NCI-H774 (cell line): ENCODE measurements around the gene ERC1.
A peak's percentile ranks its signal among the peaks of the same experiment; 100 is the strongest.

Source experiments
- DNase-seq: peaks from one replicate; lab custom pipeline; 2025; lab: John Stamatoyannopoulos, UW

ERC1 gene

GRCh38 chr12:990661-991349, at the start of gene ERC1:
Gene ERC1 (plus strand): TSS chr12:991223. CDS start chr12:1027904, 36,681 bp downstream.
- DNase-seq, result peak; percentile 86

DNA sequence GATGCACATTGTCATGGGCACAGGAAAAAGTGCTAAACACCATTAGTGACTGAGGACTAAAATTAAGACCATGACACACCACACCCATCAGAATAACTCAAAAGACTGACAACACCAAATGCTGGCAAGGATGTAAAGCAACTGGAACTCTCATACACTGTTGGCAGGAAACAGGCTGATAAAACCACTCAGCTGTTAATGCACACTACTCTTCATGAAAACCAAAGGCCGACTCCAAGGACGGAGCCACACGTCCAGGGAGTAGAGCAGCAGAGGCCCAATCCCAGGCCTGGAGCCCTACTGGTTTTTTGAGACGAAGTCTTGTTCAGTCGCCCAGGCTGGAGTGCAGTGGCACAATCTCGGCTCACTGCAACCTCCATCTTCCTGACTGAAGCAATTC, 48.0 kb upstream of the ERC1 start:
- DNase-seq, result no peak

DNA sequence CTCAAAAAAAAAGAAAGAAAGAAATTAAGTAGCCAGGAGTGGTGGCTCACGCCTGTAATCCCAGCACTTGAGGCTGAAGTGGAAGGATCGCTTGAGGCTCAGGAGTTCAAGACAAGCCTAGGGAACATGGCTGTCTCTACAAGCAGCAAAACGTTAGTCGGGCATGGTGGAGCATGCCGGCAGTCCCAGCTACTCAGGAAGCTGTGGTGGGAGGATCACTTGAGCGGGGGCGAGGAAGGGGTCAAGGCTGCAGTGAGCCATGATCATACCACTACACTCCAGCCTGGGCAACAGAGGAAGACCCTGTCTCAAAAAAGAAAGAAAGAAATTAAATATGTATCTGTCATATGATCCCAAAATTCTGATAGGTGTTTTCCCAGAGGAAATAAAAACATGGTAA, 46.8 kb upstream of the ERC1 start:
- no peak for DNase-seq

- no peak for DNase-seq
Observed at GRCh38 chr12:946212-946611, 44.8 kb upstream of the ERC1 start.

DNA sequence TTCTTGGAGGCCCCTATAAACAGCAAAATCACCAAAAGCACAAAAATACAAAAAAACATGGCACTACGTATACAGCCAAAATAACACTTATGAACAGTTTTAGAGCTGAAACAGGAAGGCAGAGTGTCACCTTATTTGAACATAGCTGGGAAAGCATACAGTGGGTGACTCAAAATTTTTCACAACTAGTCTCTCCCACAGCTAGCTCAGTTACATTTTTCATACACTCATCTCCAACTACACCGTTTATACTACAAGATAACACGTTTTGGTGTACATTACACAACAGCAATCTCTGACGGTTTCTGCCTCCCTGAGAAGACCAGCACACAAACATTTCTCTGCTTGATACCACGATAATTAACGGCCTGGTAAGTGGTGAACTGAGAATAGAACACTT, 44.4 kb upstream of the ERC1 start:
- no peak for DNase-seq

GRCh38 chr12:948238-948637, 42.8 kb upstream of the ERC1 start:
- DNase-seq, result no peak

GRCh38 chr12:949453-950191, 41.4 kb upstream of the ERC1 start, which contains the start of gene RAD52:
Gene RAD52 (minus strand): TSS chr12:949694. CDS start chr12:933058, 16,636 bp downstream.
- DNase-seq, result peak; percentile 99

- no peak for DNase-seq
Observed at GRCh38 chr12:951176-951575, 39.8 kb upstream of the ERC1 start.

- DNase-seq, result no peak
Observed at GRCh38 chr12:953776-954175, 37.2 kb upstream of the ERC1 start.

- no peak for DNase-seq
Observed at GRCh38 chr12:954741-955140, 36.3 kb upstream of the ERC1 start.

GRCh38 chr12:955939-956338, 35.1 kb upstream of the ERC1 start:
- no peak for DNase-seq

DNA sequence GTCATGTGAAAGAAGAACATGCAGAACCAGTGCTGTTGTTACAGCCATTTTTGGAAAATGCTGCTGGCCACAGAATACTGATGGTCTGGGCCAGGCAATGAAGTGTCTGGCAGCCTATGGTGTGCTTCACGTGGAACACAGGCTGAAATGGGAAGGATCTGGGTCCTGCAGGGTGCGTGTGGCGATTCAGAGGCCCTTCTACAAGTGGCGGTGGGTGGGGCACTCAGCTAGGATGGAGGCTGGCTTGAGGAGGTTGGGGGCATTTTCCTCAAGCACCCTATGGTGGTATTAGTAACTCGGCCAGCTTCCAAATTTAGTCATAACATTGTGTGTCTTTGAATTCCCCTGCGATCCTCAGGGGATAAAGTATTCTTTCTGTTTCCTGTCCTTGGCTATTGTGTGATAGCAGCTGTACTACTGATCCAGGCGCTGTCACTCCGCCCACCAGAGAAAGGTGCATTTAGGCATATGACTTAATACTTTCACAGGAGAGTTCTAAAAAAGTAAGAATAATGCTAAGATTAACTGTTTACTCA, 32.4 kb upstream of the ERC1 start:
- no peak for DNase-seq

- no peak for DNase-seq
Observed at GRCh38 chr12:966724-967123, 24.3 kb upstream of the ERC1 start.

GRCh38 chr12:967641-968040, 23.4 kb upstream of the ERC1 start:
- DNase-seq, result no peak

DNA sequence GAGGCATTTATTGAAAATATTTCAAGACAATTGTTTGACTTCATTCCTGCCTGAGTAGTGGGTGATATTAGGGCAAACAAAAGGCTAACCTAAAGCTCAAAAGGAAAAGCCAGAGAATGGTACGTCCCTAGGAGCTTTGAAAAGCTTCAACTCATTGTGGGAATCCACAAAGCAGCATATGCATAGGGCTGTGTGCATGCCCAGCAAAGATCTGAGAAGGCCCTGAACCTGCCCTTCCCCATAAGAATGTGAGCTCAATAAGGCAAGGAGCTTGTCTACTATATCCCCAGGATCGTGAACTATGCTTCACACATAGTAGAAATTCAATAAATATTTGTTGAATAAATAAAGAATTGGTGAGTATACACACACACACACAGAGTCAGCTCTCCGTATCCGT, 22.5 kb upstream of the ERC1 start:
- DNase-seq, result no peak

DNA sequence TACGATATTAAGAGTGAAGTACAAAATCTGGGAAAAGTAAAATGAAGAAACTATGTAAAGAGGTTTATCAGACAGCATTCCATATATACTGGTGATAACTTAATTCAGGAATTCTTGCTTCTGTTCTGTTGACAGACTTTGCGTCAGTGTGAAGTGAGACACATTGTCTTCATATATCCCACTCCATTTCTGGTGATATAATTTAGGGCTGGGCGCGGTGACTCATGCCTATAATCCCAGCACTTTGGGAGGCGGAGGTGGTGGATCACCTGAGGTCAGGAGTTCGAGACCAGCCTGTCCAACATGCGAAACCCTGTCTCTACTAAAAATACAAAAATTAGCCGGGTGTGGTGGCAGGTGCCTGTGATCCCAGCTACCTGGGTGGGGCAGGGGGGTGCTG, 21.2 kb upstream of the ERC1 start:
- DNase-seq, result no peak

GRCh38 chr12:971991-972390, 19.0 kb upstream of the ERC1 start:
- DNase-seq, result no peak

DNA sequence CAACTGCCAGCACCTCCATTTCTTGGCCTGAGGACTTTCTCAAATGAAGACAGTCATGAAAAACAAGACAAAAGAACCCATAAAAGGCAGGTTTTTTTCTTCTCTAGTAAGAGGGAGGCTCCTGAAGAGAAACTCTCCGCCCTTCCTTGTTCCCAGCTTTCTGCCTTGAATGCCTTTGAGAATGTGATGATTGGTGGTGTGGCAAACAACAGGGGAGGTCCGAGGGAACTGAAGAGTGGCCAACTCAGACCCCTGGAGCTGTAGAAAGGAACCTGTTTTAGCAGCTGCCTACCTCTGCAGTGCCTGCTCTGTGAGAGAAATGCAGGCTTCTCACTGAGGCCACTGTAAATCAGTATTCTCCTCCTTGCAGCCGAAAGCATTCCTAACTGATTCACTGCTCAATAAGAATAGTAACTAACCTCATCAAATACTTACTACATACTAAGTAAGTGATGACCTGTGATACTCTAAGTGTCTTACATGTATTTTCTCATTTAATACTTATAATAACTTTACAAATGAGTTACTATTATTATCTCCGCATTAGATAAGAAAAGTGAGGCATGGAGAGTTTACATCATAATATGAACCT, 16.7 kb upstream of the ERC1 start:
- no peak for DNase-seq

GRCh38 chr12:976644-977043, 14.4 kb upstream of the ERC1 start:
- DNase-seq, result no peak

DNA sequence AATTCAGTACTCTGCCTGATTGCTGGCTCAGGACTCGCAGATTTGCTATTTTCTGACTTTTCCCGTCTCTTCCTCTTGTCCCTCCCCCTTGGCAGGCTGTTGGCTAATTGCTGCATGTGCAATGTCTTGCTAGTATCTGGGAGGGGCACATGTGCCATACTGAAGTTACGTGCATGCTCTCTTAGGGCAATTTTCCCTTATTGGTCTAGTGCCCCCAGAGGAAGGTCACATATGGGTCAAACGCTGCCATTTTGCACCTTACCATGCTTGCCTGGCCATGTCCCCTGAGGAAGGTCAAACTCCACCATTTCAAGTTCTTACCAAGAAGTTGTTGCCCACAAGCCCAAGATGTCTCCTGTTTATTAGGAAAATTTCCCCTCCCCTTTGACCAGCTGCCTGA, 13.9 kb upstream of the ERC1 start:
- no peak for DNase-seq

DNA sequence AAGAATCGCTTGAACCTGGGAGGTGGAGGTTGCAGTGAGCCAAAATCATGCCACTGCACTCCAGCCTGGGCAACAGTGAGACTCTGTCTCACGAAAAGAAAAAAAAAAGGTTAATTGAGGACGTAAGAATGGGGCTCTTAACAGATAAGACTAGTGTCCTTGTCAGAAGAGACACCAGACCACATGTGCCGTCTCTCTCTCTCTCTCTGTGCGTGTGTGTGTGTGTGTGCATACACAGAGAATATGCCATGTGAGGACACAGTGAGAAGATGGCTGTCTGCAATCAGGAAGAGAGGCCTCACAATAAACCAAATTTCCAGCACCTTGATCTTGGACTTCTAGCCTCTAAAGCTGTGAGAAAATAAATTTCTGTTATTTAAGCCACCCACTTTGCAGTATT, 11.7 kb upstream of the ERC1 start:
- no peak for DNase-seq

DNA sequence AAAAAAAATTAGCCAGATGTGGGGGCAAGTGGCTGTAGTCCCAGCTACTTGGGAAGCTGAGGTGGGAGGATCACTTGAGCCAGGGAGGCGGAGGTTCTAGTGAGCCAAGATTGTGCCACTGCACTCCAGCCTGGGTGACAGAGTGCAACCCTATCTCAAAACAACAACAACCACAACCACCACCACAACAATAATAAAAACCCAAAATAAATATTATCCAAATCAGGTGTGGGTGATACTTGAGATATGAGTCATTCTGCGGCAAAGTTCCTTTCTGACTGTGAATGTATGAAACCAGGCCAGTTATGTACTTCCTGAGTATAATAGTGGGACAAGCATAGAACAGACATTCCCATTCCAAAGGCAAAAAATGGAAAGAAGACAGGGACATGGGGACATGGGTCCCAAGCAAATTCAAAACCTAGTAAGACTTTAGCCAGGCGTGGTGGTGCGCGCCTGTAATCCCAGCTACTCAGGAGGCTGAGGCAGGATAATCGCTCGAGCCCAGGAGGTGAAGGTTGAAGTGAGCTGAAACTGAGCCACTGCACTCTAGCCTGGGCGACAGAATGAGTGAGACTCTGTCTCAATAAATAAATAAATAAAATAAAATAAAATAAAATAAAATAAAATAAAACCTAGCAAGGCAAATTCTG, 9.7 kb upstream of the ERC1 start:
- DNase-seq, result no peak

DNA sequence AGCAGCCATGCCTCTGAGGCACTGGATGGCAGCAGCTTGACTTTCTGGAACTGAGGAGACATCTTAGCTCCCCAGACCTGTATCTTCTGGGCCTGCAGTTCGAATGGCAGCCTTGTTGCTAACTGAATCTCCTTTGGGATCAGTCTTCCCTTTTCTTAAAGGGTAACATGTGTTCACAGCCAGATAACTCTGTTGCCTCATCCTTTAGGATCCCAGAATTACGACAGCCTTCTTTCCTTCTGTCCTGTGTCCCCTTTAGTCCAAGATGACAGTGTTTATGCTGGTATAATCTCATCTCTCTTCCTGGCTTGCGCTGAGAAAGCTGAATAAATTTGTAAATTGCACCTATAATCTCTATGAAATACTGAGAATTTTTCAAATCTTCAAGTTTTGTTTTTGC, 9.1 kb upstream of the ERC1 start:
- DNase-seq, result no peak
